Liver (tissue), 9 donors: Measurements from ENCODE around the gene ENAH. TPM values are rescaled to one million over a fixed set of nuclear protein-coding genes. Genes with fewer than 3 reads are reported as not detected.
A peak's percentile ranks its signal among the peaks of the same experiment; 100 is the strongest.

ENCODE experiments used
- DNase-seq: peaks from one replicate; pipeline ENCODE4 v3.0.0-alpha.2; 2017; ENCODE audit warnings: low spot score
- H3K27ac ChIP-seq, 2 donors: one replicate each; pipeline ENCODE4 v1.7.0; 2013; ENCODE audit warnings: inconsistent platforms in 2 of 2, low read length in 2 of 2, control low read depth in 1 of 2, low read depth in 1 of 2, mild to moderate bottlenecking in 1 of 2
- H3K27me3 ChIP-seq, 4 donors: one replicate each; pipeline versions ENCODE4 v1.6.1 to v1.7.0; 2013; ENCODE audit warnings: low read length in 3 of 4, inconsistent platforms in 1 of 4, mild to moderate bottlenecking in 1 of 4, moderate library complexity in 1 of 4; ENCODE audit not compliant: control insufficient read depth in 4 of 4, insufficient read depth in 4 of 4
- H3K36me3 ChIP-seq, 4 donors: one replicate each; pipeline versions ENCODE4 v1.6.1 to v1.7.0; 2013; ENCODE audit warnings: low read length in 3 of 4, mild to moderate bottlenecking in 3 of 4, low read depth in 1 of 4, moderate library complexity in 1 of 4; ENCODE audit not compliant: control insufficient read depth in 4 of 4, insufficient read depth in 3 of 4
- H3K4me1 ChIP-seq, 4 donors: one replicate each; pipeline versions ENCODE4 v1.6.1 to v1.7.0; 2013; ENCODE audit warnings: low read length in 3 of 4, mild to moderate bottlenecking in 3 of 4, moderate library complexity in 1 of 4; ENCODE audit not compliant: control insufficient read depth in 4 of 4, insufficient read depth in 4 of 4
- H3K4me3 ChIP-seq, 3 donors: one replicate each; pipeline versions ENCODE4 v1.6.1 to v1.7.0; 2013; ENCODE audit warnings: low read length in 3 of 3, control low read depth in 1 of 3, low read depth in 1 of 3, mild to moderate bottlenecking in 1 of 3
- H3K9ac ChIP-seq, 2 donors: one replicate each; pipeline ENCODE4 v1.7.0; 2013; ENCODE audit warnings: low read length in 2 of 2, mild to moderate bottlenecking in 2 of 2, moderate library complexity in 2 of 2, control low read depth in 1 of 2, low read depth in 1 of 2
- H3K9me3 ChIP-seq, 4 donors: one replicate each; pipeline versions ENCODE4 v1.6.1 to v1.7.0; 2013; ENCODE audit warnings: low read length in 3 of 4; ENCODE audit not compliant: control insufficient read depth in 4 of 4
- EGR1 ChIP-seq, 2 donors: IDR thresholded peaks; 2 replicates each; pipeline ENCODE4 v1.6.1; 2016 to 2018; ENCODE audit warnings: antibody characterized with exemption in 2 of 2, low read depth in 2 of 2
- FOXA1 ChIP-seq: IDR thresholded peaks from 2 replicates; pipeline ENCODE4 v1.6.1; 2016; ENCODE audit warnings: antibody characterized with exemption
- FOXA2 ChIP-seq: IDR thresholded peaks from 2 replicates; pipeline ENCODE4 v1.6.1; 2016; ENCODE audit warnings: antibody characterized with exemption
- GABPA ChIP-seq, 2 donors: IDR thresholded peaks in 1 of 2; conservative IDR thresholded peaks in 1 of 2; 2 replicates each; pipeline ENCODE4 v1.6.1; 2016; ENCODE audit warnings: antibody characterized with exemption in 2 of 2, mild to moderate bottlenecking in 1 of 2, moderate library complexity in 1 of 2
- HNF4A ChIP-seq, 2 donors: conservative IDR thresholded peaks; 2 replicates each; pipeline ENCODE4 v1.6.1; 2016; ENCODE audit warnings: antibody characterized with exemption in 2 of 2, mild to moderate bottlenecking in 2 of 2
- HNF4G ChIP-seq: IDR thresholded peaks from 2 replicates; pipeline ENCODE4 v1.6.1; 2016; ENCODE audit warnings: antibody characterized with exemption
- JUND ChIP-seq, 2 donors: IDR thresholded peaks; 2 replicates each; pipeline ENCODE4 v1.6.1; 2016; ENCODE audit warnings: antibody characterized with exemption in 2 of 2
- NR2F2 ChIP-seq: IDR thresholded peaks from 2 replicates; pipeline ENCODE4 v1.6.1; 2016; ENCODE audit warnings: antibody characterized with exemption
- RAD21 ChIP-seq, 2 donors: IDR thresholded peaks; 2 replicates each; pipeline ENCODE4 v1.6.1; 2016; ENCODE audit warnings: antibody characterized with exemption in 2 of 2, mild to moderate bottlenecking in 2 of 2
- RXRA ChIP-seq, 2 donors: IDR thresholded peaks; 2 replicates each; pipeline ENCODE4 v1.6.1; 2017 to 2018; ENCODE audit warnings: antibody characterized with exemption in 2 of 2, mild to moderate bottlenecking in 1 of 2
- SP1 ChIP-seq: IDR thresholded peaks from 2 replicates; pipeline ENCODE4 v1.6.1; 2018; ENCODE audit warnings: antibody characterized with exemption, mild to moderate bottlenecking
- TAF1 ChIP-seq: conservative IDR thresholded peaks from 2 replicates; pipeline ENCODE4 v1.6.1; 2016; ENCODE audit warnings: antibody characterized with exemption, mild to moderate bottlenecking
- YY1 ChIP-seq: IDR thresholded peaks from 2 replicates; pipeline ENCODE4 v1.6.1; 2016; ENCODE audit warnings: antibody characterized with exemption, mild to moderate bottlenecking
- WGBS: extraction: QIAGEN DNeasy Blood & Tissue Kit; methylation state at CpG from one replicate; pipeline ENCODE4 v1.1.7; 2013; 5-methylcytosine and 5-hydroxymethylcytosine counted together
- polyA plus RNA-seq, 2 donors: library from polyadenylated mRNA; stranded (reverse) in 1 of 2; unstranded in 1 of 2; fragments of 200-250 nt in 1 of 2; fragments of >200 nt in 1 of 2; fragmentation: Nextera tagmentation in 1 of 2; extraction: Ambion mirVana in 1 of 2; gene quantifications; one replicate each; pipeline versions ENCODE4 v1.2.1 to v1.2.3, GENCODE V29; 2013 to 2015
- total RNA-seq, 2 donors: library from RNA; depleted of rRNA; stranded (reverse); fragments of >200 nt; gene quantifications; one replicate each; pipeline ENCODE4 v1.2.3, GENCODE V29; 2014
- TF ChIP-seq, protein P1 (sequence below): IDR thresholded peaks from 2 replicates; pipeline ENCODE4 v1.6.1; 2016; ENCODE audit warnings: antibody characterized with exemption, mild to moderate bottlenecking
- TF ChIP-seq, protein P2 (sequence below): IDR thresholded peaks from 2 replicates; pipeline ENCODE4 v1.6.1; 2016; ENCODE audit warnings: antibody characterized with exemption
- TF ChIP-seq, protein P3 (sequence below): fragments of 150-350 bp; IDR thresholded peaks from 2 replicates; pipeline ENCODE4 v1.5.1; 2017; ENCODE audit warnings: improper control_type of control experiment, low read depth, low read length; ENCODE audit not compliant: missing input control
- TF ChIP-seq, protein P4 (sequence below): IDR thresholded peaks from 2 replicates; pipeline ENCODE4 v1.6.1; 2016; ENCODE audit warnings: antibody characterized with exemption
- TF ChIP-seq, protein P5 (sequence below): IDR thresholded peaks from 2 replicates; pipeline ENCODE4 v1.6.1; 2016; ENCODE audit warnings: antibody characterized with exemption
- donor health status: healthy.
- donor health status: healthy.
- donor health status: healthy.
- donor health status: healthy.
- donor health status: healthy.

ENAH gene
- total and polyA plus RNA-seq, 4 donors = 2.8 to 8.4 (median 4.5) TPM

DNA sequence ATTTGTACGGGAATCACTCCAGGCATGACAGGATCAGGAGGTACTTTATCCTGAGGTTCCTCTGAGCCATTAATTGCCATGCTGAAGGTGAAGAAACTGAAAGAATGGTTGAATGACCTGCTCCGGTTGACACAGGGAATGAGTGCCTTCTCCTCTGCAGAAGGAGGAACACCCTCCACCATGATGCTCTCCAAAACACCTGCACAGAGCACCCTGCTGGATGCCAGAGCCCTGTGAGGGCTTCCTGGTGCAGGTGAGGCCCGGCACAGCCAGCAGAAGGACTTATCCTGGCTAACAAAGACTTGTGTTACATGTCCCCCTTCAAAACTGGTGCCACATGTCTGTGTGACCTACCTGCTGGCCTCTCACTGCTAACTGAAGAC, 210.8 kb downstream of the ENAH start (continued):
- TF ChIP-seq, protein P1, sequence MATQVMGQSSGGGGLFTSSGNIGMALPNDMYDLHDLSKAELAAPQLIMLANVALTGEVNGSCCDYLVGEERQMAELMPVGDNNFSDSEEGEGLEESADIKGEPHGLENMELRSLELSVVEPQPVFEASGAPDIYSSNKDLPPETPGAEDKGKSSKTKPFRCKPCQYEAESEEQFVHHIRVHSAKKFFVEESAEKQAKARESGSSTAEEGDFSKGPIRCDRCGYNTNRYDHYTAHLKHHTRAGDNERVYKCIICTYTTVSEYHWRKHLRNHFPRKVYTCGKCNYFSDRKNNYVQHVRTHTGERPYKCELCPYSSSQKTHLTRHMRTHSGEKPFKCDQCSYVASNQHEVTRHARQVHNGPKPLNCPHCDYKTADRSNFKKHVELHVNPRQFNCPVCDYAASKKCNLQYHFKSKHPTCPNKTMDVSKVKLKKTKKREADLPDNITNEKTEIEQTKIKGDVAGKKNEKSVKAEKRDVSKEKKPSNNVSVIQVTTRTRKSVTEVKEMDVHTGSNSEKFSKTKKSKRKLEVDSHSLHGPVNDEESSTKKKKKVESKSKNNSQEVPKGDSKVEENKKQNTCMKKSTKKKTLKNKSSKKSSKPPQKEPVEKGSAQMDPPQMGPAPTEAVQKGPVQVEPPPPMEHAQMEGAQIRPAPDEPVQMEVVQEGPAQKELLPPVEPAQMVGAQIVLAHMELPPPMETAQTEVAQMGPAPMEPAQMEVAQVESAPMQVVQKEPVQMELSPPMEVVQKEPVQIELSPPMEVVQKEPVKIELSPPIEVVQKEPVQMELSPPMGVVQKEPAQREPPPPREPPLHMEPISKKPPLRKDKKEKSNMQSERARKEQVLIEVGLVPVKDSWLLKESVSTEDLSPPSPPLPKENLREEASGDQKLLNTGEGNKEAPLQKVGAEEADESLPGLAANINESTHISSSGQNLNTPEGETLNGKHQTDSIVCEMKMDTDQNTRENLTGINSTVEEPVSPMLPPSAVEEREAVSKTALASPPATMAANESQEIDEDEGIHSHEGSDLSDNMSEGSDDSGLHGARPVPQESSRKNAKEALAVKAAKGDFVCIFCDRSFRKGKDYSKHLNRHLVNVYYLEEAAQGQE = no peak
- no peak for TF ChIP-seq NR2F2
- TF ChIP-seq, protein P2, sequence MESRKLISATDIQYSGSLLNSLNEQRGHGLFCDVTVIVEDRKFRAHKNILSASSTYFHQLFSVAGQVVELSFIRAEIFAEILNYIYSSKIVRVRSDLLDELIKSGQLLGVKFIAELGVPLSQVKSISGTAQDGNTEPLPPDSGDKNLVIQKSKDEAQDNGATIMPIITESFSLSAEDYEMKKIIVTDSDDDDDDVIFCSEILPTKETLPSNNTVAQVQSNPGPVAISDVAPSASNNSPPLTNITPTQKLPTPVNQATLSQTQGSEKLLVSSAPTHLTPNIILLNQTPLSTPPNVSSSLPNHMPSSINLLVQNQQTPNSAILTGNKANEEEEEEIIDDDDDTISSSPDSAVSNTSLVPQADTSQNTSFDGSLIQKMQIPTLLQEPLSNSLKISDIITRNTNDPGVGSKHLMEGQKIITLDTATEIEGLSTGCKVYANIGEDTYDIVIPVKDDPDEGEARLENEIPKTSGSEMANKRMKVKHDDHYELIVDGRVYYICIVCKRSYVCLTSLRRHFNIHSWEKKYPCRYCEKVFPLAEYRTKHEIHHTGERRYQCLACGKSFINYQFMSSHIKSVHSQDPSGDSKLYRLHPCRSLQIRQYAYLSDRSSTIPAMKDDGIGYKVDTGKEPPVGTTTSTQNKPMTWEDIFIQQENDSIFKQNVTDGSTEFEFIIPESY = no peak
- no peak for TF ChIP-seq RXRA (IDR thresholded peaks at IDR 0.05)
- TF ChIP-seq SP1 = no peak
- TF ChIP-seq EGR1 (IDR thresholded peaks at IDR 0.05; ENCODE audit: low read depth in 2 of 2) = no peak

- Histone ChIP-seq H3K4me3 (no peak overlapping the region), H3K4me1 (peaks cover 7 to 48% (median 34%) of the 10 kb centered on the region in 4 donors), H3K9ac (peak overlapping the region; percentile 65 to 67), H3K9me3 (no peaks in the 10 kb centered on the region), H3K27ac (peak overlapping the region; percentile 82 to 88), H3K27me3 (no peaks in the 10 kb centered on the region), H3K36me3 (no peaks in the 10 kb centered on the region)
- peak; percentile 52 for DNase-seq
- TF ChIP-seq FOXA2 = peak; percentile 57
- TF ChIP-seq RXRA (IDR thresholded peaks at IDR 0.05) = peak; percentile 89
- TF ChIP-seq, protein P3, sequence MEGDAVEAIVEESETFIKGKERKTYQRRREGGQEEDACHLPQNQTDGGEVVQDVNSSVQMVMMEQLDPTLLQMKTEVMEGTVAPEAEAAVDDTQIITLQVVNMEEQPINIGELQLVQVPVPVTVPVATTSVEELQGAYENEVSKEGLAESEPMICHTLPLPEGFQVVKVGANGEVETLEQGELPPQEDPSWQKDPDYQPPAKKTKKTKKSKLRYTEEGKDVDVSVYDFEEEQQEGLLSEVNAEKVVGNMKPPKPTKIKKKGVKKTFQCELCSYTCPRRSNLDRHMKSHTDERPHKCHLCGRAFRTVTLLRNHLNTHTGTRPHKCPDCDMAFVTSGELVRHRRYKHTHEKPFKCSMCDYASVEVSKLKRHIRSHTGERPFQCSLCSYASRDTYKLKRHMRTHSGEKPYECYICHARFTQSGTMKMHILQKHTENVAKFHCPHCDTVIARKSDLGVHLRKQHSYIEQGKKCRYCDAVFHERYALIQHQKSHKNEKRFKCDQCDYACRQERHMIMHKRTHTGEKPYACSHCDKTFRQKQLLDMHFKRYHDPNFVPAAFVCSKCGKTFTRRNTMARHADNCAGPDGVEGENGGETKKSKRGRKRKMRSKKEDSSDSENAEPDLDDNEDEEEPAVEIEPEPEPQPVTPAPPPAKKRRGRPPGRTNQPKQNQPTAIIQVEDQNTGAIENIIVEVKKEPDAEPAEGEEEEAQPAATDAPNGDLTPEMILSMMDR = peak; percentile 55
- peak; percentile 72 for TF ChIP-seq HNF4G
- TF ChIP-seq, protein P1 = no peak
- TF ChIP-seq, protein P2 = peak; percentile 50
- TF ChIP-seq, protein P4, sequence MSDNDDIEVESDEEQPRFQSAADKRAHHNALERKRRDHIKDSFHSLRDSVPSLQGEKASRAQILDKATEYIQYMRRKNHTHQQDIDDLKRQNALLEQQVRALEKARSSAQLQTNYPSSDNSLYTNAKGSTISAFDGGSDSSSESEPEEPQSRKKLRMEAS = peak; percentile 53
- no peak for TF ChIP-seq NR2F2
- TF ChIP-seq TAF1 = peak; percentile 32
- no peak for TF ChIP-seq GABPA (IDR thresholded peaks at IDR 0.05 in 1 of 2, conservative IDR thresholded peaks at IDR 0.05 in 1 of 2)
- TF ChIP-seq JUND (IDR thresholded peaks at IDR 0.05) = peak; percentile 70 to 74
- peak; percentile 86 for TF ChIP-seq YY1
- peak; percentile 67 to 72 for TF ChIP-seq RAD21 (IDR thresholded peaks at IDR 0.05)
- peak; percentile 90 for TF ChIP-seq HNF4A (conservative IDR thresholded peaks at IDR 0.05)
- TF ChIP-seq EGR1 (IDR thresholded peaks at IDR 0.05; ENCODE audit: low read depth in 2 of 2) = peak; percentile 98 to 99
- TF ChIP-seq, protein P5, sequence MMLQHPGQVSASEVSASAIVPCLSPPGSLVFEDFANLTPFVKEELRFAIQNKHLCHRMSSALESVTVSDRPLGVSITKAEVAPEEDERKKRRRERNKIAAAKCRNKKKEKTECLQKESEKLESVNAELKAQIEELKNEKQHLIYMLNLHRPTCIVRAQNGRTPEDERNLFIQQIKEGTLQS = no peak
- peak; percentile 95 for TF ChIP-seq SP1
- peak; percentile 31 for TF ChIP-seq FOXA1
- WGBS = 21% methylated on average over 9 of the region's 9 CpGs
Measured at GRCh38 chr1:225441314-225442122, 211.4 kb downstream of the ENAH start.
